Body of pancreas (tissue), 4 donors: ENCODE data around the gene ARHGEF39. TPM values are rescaled to one million over a fixed set of nuclear protein-coding genes. Genes with fewer than 3 reads are reported as not detected.
"Not testable (repeated sequence)": the region's sequence is repeated elsewhere in the genome, so short reads cannot be mapped to it uniquely, and the experiment has no call there.

Experiments
- ATAC-seq: fragments of 150-250 bp; one replicate; pipeline ENCODE4 v1.9.1; 2016
- DNase-seq, 4 donors: peaks; one replicate each; pipeline ENCODE4 v3.0.0-alpha.2; 2019
- H3K27ac ChIP-seq, 4 donors: fragments of 200-600 bp; sonication (generic); 1 replicate in 3 of 4; 2 replicates in 1 of 4; pipeline versions ENCODE4 v1.5.1 to v1.6.1; 2016 to 2019; ENCODE audit warnings: mild to moderate bottlenecking in 1 of 4, mixed read lengths in 1 of 4, moderate library complexity in 1 of 4
- H3K27me3 ChIP-seq, 2 donors: fragments of 200-600 bp; sonication (generic); one replicate each; pipeline ENCODE4 v1.6.0; 2016; ENCODE audit warnings: mild to moderate bottlenecking in 1 of 2
- H3K36me3 ChIP-seq, 2 donors: fragments of 200-600 bp; sonication (generic); replicated peaks in 1 of 2; 2 replicates each; pipeline ENCODE4 v1.5.1; 2016; ENCODE audit warnings: low read depth in 2 of 2; ENCODE audit not compliant: insufficient read depth in 1 of 2
- H3K4me1 ChIP-seq: fragments of 200-600 bp; sonication (generic); one replicate; pipeline ENCODE4 v1.6.0; 2016
- H3K4me3 ChIP-seq, 2 donors: fragments of 200-600 bp; sonication (generic); 1 replicate in 1 of 2; 2 replicates in 1 of 2; pipeline ENCODE4 v1.5.1; 2016 to 2019
- H3K9me3 ChIP-seq, 3 donors: fragments of 200-600 bp; sonication (generic); 1 replicate in 2 of 3; 2 replicates in 1 of 3; pipeline ENCODE4 v1.5.1; 2016
- POLR2A ChIP-seq, 3 donors: fragments of 450-650 bp; IDR thresholded peaks; one replicate each; pipeline ENCODE4 v1.6.1; 2016; ENCODE audit warnings: antibody characterized with exemption in 3 of 3, mild to moderate bottlenecking in 2 of 3
- WGBS, 2 donors: methylation state at CpG; one replicate each; pipeline ENCODE4 v1.1.5; 2017; 5-methylcytosine and 5-hydroxymethylcytosine counted together
- intact Hi-C: fragments of 100-400 bp; cut with DNase I; formaldehyde crosslinking; loops from one replicate; pipeline ENCODE4 v1.15.1; 2023
- microRNA-seq, 2 donors: library from miRNA; unstranded; fragments of <30 nt; microRNA quantifications; one replicate each; pipeline ENCODE4, GENCODE V29; 2016; ENCODE audit warnings: borderline number of aligned reads in 2 of 2, borderline replicate concordance in 2 of 2
- small RNA-seq: library from RNA; depleted of rRNA; stranded (forward); fragments of <200 nt; gene quantifications from one replicate; pipeline ENCODE3, GENCODE V24; 2016
- total RNA-seq, 2 donors: library from RNA; depleted of rRNA; stranded (reverse); fragments of >200 nt; gene quantifications; one replicate each; pipeline ENCODE4 v1.1.0, GENCODE V29; 2016
- TF ChIP-seq, protein P1 (sequence below), 7 experiments: fragments of 450-650 bp in 4 of 7; fragments of 200-600 bp in 3 of 7; sonication (generic) in 3 of 7; IDR thresholded peaks; one replicate each; pipeline ENCODE4 v1.5.1; 2016 to 2019; ENCODE audit warnings: antibody characterized with exemption in 7 of 7

The ARHGEF39 gene
- total RNA-seq, 2 donors from 2014 or later: 0.26 TPM; not detected in 1

- no peak for ATAC-seq
- Histone ChIP-seq H3K27me3 (no peaks in the 10 kb centered on the region), H3K36me3 (no peaks in the 10 kb centered on the region), H3K4me1 (peaks cover 14% of the 10 kb centered on the region), H3K9me3 (no peaks in the 10 kb centered on the region), H3K4me3 (no peak overlapping the region), H3K27ac (no peak overlapping the region)
- WGBS, 2 donors: 81 to 82% methylated on average over 17 of the region's 17 CpGs
- TF ChIP-seq POLR2A (IDR thresholded peaks at IDR 0.05): no peak
- TF ChIP-seq, protein P1, sequence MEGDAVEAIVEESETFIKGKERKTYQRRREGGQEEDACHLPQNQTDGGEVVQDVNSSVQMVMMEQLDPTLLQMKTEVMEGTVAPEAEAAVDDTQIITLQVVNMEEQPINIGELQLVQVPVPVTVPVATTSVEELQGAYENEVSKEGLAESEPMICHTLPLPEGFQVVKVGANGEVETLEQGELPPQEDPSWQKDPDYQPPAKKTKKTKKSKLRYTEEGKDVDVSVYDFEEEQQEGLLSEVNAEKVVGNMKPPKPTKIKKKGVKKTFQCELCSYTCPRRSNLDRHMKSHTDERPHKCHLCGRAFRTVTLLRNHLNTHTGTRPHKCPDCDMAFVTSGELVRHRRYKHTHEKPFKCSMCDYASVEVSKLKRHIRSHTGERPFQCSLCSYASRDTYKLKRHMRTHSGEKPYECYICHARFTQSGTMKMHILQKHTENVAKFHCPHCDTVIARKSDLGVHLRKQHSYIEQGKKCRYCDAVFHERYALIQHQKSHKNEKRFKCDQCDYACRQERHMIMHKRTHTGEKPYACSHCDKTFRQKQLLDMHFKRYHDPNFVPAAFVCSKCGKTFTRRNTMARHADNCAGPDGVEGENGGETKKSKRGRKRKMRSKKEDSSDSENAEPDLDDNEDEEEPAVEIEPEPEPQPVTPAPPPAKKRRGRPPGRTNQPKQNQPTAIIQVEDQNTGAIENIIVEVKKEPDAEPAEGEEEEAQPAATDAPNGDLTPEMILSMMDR (IDR thresholded peaks at IDR 0.05): no peak
- intact Hi-C loops: no loop called here
- no peak for DNase-seq
Observed at GRCh38 chr9:35615981-35616680, 48.9 kb downstream of the ARHGEF39 start.

DNA sequence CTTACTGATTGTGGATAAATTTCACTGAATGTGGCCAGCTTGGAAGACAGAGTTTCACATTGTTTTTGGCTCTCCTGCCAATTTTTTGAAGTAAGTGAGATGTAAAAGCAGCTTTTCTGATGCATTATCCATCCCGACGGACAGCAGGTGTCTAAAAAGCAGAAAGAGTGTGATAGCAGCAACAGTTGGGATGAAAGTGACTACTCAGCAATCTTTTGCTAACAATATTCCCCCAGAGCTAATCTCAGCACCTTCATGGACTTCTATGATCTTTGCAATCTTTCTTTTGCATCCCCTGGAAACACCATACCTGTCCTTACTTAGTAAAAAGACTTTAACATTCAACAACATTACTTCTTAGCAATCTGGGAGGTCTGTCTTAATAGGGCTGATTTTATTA lies 52.2 kb downstream of the ARHGEF39 start:
- ATAC-seq (no peak), DNase-seq (no peak)
- Histone ChIP-seq H3K27ac (no peak overlapping the region), H3K27me3 (no peaks in the 10 kb centered on the region), H3K9me3 (no peaks in the 10 kb centered on the region), H3K4me1 (peaks cover 14% of the 10 kb centered on the region), H3K36me3 (peaks cover 0 to 2% of the 10 kb centered on the region in 2 donors), H3K4me3 (no peak overlapping the region)
- 85 to 95% methylated on average over 2 of the region's 2 CpGs for WGBS, 2 donors
- TF ChIP-seq, protein P1 (IDR thresholded peaks at IDR 0.05): no peak
- TF ChIP-seq POLR2A (IDR thresholded peaks at IDR 0.05): no peak
- intact Hi-C loops: no loop called here

- H3K36me3 ChIP-seq, H3K4me1 ChIP-seq, DNase-seq, H3K9me3 ChIP-seq, H3K27me3 ChIP-seq, H3K27ac ChIP-seq, intact Hi-C loops, H3K4me3 ChIP-seq, ATAC-seq: not testable (repeated sequence)
- WGBS, 2 donors: 80 to 97% methylated on average over 4 of the region's 4 CpGs
Observed at GRCh38 chr9:35612066-35612465, 52.9 kb downstream of the ARHGEF39 start.

DNA sequence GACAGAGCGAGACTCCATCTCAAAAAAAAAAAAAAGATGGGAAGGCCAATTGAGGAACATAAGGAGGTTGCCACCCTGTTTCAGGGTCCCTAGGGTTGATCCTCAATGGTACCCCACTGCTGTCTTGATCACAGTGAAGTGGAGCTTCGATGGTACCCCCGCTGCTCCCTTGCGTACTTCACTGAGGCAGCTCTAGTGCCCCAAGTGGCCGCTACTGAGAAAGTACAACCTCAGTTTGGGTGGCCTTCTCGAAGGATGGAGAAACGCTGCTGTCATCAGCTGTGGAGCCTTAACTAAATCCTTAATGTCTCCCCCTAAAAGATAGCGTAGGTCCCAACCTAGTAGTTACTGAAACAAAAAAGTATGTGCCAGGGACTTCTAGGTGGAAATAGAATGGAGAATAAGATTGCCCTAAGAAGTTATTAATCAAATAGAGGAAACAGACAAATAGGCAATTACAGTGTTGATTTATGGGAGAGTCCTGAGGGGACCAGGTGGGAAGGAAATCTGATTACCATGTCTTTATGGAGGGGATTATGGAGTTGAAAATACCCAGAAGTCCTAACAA lies 53.7 kb downstream of the ARHGEF39 start:
- 16 to 22% methylated on average over 8 of the region's 8 CpGs for WGBS, 2 donors
- peak; percentile 48 to 59 (median 52) for DNase-seq

DNA sequence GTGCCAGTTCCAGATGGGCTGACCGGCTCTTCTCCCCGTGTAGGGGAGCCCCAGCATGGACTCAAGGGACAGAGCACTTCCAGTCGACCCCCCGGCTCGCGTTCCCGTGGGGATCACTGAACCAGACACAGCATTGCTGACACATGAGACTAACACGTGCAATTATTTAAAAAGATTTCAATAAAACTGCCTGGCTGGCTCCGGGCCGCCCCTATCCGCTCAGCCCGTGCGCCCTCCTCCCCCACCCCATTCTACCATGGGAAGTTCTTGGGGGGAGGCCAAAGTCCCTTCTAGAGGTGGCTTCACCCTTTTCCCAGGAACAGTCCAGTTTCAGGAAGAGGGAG lies 55.2 kb downstream of the ARHGEF39 start:
- 87 to 90% methylated on average over 10 to 13 of the region's 13 CpGs for WGBS, 2 donors
- DNase-seq: peak in 1 of 4 donors; percentile 20
- Histone ChIP-seq H3K4me1 (peaks cover 14% of the 10 kb centered on the region), H3K27ac (no peak overlapping the region), H3K27me3 (no peaks in the 10 kb centered on the region), H3K9me3 (no peaks in the 10 kb centered on the region), H3K4me3 (no peak overlapping the region), H3K36me3 (peaks cover 0 to 2% of the 10 kb centered on the region in 2 donors)
- intact Hi-C loops: no loop called here
- no peak for ATAC-seq
- TF ChIP-seq, protein P1 (IDR thresholded peaks at IDR 0.05): no peak
- no peak for TF ChIP-seq POLR2A (IDR thresholded peaks at IDR 0.05)

More for the DNA sequence above, 53.7 kb downstream of the ARHGEF39 start:
- Histone ChIP-seq H3K27ac (no peak overlapping the region), H3K9me3 (no peaks in the 10 kb centered on the region), H3K36me3 (peaks cover 0 to 2% of the 10 kb centered on the region in 2 donors), H3K4me3 (no peak overlapping the region), H3K4me1 (peaks cover 8% of the 10 kb centered on the region), H3K27me3 (no peaks in the 10 kb centered on the region)
- intact Hi-C loops: no loop called here
- peak in 1 of 3 donors; percentile 3 for TF ChIP-seq POLR2A (IDR thresholded peaks at IDR 0.05)
- TF ChIP-seq, protein P1 (IDR thresholded peaks at IDR 0.05): peak; percentile 23 to 58 (median 49)
- peak; percentile 70 for ATAC-seq

Small RNA genes lying within 50 kb of the gene (microRNA-seq; reads per million reads assigned to microRNA genes)
- gene MIR6852: 0 reads per million in 2 donors

Small RNA genes lying within 50 kb of the gene (small RNA-seq; reads per million reads assigned to genes)
- not detected for gene RMRP
- not detected for gene RN7SL22P

Other genes with a start within 250 kb of the ARHGEF39 start
- 10 to 100 TPM; 16.9 to 27.4 TPM for gene RUSC2, start 175.1 kb downstream of the ARHGEF39 start, total RNA-seq
- 10 to 100 TPM; 13.0 to 20.1 TPM for gene TESK1, start 59.9 kb downstream of the ARHGEF39 start, total RNA-seq
- 1 to 10 TPM; 3.3 to 3.9 TPM for gene CD72, start 46.8 kb downstream of the ARHGEF39 start, total RNA-seq
- under 1 TPM in 1 of 2 donors, not detected in 1; 0.26 TPM for gene SIT1, start 14.3 kb downstream of the ARHGEF39 start, total RNA-seq
- gene RMRP, start 7.2 kb downstream of the ARHGEF39 start, total RNA-seq: 1,000 to 10,000 TPM in 1 of 2 donors, 100 to 1,000 TPM in 1; 887 to 2,577 TPM
- gene CCDC107, start 6.9 kb downstream of the ARHGEF39 start, total RNA-seq: 10 to 100 TPM; 15.8 to 42.2 TPM
- 10 to 100 TPM in 1 of 2 donors, 1 to 10 TPM in 1; 2.6 to 21.8 TPM for gene CA9, start 8.7 kb upstream of the ARHGEF39 start, total RNA-seq
- gene TPM2, start 24.7 kb upstream of the ARHGEF39 start, total RNA-seq: 100 to 1,000 TPM in 1 of 2 donors, 10 to 100 TPM in 1; 75.8 to 132 TPM
- 100 to 1,000 TPM in 1 of 2 donors, 10 to 100 TPM in 1; 93.7 to 130 TPM for gene TLN1, start 67.0 kb upstream of the ARHGEF39 start, total RNA-seq
- gene CREB3, start 67.5 kb upstream of the ARHGEF39 start, total RNA-seq: 10 to 100 TPM; 31.9 to 32.6 TPM
- gene GBA2, start 84.0 kb upstream of the ARHGEF39 start, total RNA-seq: 100 to 1,000 TPM in 1 of 2 donors, 10 to 100 TPM in 1; 54.2 to 111 TPM
- gene RGP1, start 84.1 kb upstream of the ARHGEF39 start, total RNA-seq: 10 to 100 TPM; 15.3 to 18.1 TPM
- gene MSMP, start 89.1 kb upstream of the ARHGEF39 start, total RNA-seq: not detected
- 10 to 100 TPM in 1 of 2 donors, 1 to 10 TPM in 1; 5.4 to 20.1 TPM for gene NPR2, start 126.4 kb upstream of the ARHGEF39 start, total RNA-seq
- 1 to 10 TPM in 1 of 2 donors, not detected in 1; 1.6 TPM for gene SPAG8, start 147.1 kb upstream of the ARHGEF39 start, total RNA-seq
- 10 to 100 TPM; 33.3 to 35.0 TPM for gene HINT2, start 149.8 kb upstream of the ARHGEF39 start, total RNA-seq
- under 1 TPM in 1 of 2 donors, not detected in 1; 0.33 TPM for gene FAM221B, start 163.5 kb upstream of the ARHGEF39 start, total RNA-seq
- 1 to 10 TPM; 7.3 to 7.9 TPM for gene TMEM8B, start 164.0 kb upstream of the ARHGEF39 start, total RNA-seq
- gene OR13J1, start 205.2 kb upstream of the ARHGEF39 start, total RNA-seq: not detected
- gene HRCT1, start 241.0 kb upstream of the ARHGEF39 start, total RNA-seq: 1 to 10 TPM in 1 of 2 donors, under 1 TPM in 1; 0.99 to 3.4 TPM
- 1 to 10 TPM in 1 of 2 donors, under 1 TPM in 1; 0.78 to 7.3 TPM for gene SPAAR, start 244.3 kb upstream of the ARHGEF39 start, total RNA-seq